ENCODE data around the gene SYNPO2.
"Not testable (repeated sequence)": the region's sequence is repeated elsewhere in the genome, so short reads cannot be mapped to it uniquely, and the experiment has no call there.

Gene SYNPO2

DNA sequence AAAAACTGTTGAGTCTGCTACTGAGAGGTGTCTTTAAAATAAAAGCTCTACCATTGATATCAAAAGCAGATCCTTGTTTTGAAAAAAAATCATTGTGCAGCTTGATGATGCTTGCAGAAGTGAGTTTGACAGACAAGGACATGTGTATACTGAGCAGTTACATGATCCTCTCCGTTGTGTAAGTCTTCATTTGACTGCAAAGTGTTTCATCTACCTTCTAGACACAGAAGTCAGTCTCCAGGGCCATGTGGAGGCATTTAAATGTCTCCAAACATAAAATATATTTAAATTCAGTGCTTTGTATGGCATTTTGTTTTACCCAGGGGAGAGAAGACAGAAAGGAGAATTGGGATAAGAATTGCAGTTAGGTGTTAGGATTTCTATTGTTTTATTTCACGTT, 139.2 kb downstream of the SYNPO2 start:
- in situ Hi-C loops (cut with HindIII; ENCODE audit: low sequenced_read_pairs): no loop called here

DNA sequence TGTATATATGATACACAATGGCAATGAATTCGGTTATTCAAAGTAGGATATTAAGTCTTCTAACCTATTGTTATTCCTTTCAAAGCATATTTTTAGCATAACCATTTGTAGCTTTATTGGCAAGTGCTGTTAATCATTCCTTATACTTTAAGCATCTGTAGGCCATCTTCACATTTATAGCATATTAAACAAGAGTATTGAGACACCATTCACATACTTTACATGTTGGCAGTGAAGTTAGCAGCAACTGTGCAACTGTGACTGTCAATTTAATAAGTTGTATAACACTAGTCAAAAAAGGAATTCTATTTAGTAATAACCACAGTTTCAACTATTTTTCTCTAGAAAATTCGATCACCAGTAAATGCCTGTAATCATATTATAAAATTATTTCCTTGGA, 139.6 kb downstream of the SYNPO2 start:
- in situ Hi-C loops (cut with HindIII; ENCODE audit: low sequenced_read_pairs): no loop called here

DNA sequence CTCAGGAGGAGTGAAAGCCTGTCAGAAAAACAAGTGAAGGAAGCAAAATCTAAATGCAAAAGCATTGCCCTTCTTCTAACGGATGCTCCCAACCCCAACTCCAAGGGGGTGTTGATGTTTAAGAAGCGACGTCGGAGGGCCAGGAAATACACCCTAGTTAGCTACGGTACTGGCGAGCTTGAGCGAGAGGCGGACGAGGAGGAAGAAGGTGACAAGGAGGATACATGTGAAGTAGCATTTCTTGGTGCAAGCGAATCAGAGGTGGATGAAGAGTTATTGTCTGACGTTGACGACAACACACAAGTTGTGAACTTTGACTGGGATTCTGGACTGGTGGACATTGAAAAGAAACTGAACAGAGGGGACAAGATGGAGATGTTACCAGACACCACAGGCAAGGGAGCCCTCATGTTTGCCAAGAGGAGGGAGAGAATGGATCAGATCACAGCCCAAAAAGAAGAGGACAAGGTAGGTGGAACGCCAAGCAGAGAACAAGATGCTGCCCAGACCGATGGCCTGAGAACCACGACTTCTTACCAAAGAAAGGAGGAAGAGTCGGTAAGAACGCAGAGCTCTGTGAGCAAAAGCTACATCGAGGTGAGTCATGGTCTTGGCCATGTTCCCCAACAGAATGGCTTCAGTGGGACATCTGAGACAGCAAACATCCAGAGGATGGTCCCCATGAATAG, 141.3 kb downstream of the SYNPO2 start:
- in situ Hi-C loops (cut with HindIII; ENCODE audit: low sequenced_read_pairs): no loop called here

DNA sequence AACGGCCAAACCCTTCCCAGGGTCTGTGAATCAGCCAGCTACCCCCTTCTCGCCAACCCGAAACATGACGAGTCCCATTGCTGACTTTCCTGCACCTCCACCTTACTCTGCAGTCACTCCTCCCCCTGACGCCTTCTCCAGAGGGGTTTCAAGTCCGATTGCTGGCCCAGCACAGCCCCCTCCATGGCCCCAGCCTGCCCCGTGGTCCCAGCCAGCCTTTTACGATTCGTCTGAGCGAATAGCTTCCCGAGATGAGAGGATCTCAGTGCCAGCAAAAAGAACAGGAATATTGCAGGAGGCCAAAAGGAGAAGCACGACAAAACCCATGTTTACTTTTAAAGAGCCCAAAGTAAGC, 141.9 kb downstream of the SYNPO2 start:
- in situ Hi-C loops (cut with HindIII; ENCODE audit: low sequenced_read_pairs): no loop called here

DNA sequence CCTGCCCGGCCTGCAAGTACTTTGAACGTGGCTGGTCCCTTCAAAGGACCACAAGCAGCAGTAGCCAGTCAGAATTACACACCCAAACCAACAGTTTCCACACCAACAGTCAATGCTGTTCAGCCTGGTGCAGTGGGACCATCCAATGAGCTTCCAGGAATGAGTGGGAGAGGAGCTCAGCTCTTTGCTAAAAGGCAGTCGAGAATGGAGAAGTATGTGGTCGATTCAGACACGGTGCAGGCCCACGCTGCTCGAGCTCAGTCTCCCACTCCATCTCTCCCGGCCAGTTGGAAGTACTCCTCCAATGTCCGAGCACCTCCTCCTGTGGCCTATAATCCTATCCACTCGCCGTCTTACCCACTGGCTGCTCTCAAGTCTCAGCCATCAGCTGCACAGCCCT, 142.6 kb downstream of the SYNPO2 start:
- in situ Hi-C loops (cut with HindIII; ENCODE audit: low sequenced_read_pairs): no loop called here

DNA sequence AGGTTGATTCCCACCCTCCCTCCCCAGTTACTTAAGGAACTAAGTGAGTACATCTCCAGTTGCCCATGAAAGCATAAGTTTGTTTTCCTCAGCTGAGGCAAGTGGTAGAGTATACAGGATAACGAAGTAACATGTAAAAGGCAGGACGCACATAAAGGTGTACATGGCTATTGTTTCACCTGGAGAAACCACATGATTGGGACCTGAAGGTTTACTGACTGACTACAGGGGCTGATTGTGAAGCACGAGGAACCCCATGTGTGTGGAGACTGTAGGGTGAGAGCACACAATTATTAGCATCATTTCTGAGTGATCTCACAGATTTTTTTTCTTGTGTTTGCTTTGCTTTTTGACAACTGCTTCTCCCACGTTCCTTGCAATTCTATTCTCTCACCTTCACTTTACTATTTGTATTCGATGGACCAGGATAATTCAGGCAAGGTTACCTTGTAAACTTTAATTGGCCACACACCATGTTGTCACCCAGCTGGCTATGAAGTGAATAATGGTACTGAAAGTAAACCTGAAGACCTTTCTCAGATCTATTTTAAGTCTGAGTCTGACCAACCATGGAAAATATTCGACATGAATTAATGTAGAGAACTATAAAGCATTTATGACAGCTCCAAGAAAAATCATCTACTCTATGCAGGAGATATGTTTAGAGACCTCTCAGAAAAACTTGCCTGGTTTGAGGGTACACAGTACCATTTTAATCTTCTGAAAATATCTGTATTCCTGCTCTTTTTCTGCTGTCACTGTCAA, 144.4 kb downstream of the SYNPO2 start:
- in situ Hi-C loops (cut with HindIII; ENCODE audit: low sequenced_read_pairs): no loop called here

DNA sequence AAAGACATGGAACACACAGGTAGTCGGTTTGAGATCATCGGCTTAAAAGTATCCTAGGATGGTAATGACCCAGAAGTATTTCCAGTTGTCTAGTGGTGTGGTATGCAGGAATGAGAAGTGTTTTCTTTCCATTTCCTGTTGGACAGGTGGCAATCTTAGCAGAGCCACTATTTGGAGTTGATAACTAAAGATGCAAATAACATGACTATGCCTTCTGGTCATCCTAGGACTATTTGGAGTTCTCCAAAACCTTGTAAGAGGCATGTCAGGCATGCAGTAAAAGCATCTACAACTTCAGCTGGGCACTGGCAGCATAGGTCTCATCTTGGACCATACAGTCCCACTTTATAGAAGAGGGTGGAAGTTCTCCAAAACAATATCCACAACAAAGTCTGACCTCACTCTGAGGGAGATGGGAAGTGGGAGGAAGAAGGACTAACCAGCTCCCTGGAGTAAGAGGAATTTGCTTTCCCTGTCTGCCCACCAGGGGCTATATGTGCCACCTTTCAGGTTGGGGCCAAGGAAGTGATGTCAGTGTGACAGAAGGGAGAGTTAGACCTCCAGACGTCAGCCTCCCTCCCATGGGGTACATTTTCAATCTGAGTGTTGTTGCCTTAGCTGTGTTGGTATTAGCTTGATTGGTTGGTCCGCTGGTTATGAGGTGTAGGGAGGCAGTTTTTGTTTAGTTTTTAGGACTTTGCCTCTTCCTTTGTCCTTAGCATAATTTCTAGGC, 145.8 kb downstream of the SYNPO2 start:
- in situ Hi-C loops (cut with HindIII; ENCODE audit: low sequenced_read_pairs): no loop called here

DNA sequence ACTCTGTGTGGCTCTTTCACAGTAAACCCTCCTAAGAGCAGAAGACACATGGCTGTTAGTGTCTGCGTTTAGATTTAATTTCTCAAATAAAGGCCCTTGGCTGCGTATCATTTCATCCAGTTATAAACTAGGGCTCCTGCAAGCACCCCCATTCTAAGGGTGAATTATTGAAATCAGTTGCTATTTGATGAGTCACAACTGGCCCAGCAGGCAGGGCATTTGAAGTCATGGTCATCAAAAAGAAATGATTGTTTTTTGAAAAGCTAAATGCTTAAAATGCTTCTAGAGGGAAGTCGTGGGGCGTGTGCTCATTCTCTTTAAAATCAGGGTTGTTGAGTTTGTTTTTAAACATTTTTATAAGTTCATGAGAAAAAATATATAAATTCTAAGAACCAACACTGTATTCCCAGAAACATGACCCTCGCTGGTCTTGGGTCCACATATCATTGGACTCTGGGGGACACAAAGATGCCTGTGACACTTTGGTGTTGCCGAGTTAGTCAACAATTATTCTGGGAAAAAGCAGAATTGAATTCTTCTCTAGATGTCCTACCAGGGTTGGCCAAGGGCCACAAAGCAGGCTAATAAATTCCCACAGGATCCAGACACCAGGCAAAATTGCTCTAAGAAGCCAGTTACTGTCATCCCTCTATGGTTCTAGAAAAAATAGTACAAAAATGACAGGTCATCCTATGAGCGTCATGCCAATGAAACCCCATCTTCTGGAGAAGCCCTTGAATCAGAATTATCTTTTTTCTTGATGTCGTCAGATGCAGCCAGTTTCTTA, 147.5 kb downstream of the SYNPO2 start:
- in situ Hi-C loops (cut with HindIII; ENCODE audit: low sequenced_read_pairs): no loop called here

DNA sequence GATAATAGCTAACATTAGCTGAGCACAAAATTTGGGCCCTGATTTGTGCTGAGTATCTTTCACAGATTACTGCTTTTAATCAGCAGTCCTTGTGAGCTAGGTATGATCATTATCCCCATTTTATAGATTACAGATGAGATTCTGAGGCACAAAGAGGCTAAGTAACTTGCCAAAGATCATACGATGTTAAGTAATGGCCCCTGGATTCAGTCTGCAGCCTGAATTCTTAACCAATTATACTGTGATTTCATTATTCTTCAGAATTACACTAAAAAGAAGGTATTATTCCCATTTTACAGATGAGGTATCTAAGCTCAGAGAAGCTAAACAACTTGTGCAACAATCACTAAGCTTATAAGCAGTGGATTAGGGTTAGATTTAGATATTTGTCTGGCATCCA, 149.1 kb downstream of the SYNPO2 start:
- in situ Hi-C loops (cut with HindIII; ENCODE audit: low sequenced_read_pairs): no loop called here

DNA sequence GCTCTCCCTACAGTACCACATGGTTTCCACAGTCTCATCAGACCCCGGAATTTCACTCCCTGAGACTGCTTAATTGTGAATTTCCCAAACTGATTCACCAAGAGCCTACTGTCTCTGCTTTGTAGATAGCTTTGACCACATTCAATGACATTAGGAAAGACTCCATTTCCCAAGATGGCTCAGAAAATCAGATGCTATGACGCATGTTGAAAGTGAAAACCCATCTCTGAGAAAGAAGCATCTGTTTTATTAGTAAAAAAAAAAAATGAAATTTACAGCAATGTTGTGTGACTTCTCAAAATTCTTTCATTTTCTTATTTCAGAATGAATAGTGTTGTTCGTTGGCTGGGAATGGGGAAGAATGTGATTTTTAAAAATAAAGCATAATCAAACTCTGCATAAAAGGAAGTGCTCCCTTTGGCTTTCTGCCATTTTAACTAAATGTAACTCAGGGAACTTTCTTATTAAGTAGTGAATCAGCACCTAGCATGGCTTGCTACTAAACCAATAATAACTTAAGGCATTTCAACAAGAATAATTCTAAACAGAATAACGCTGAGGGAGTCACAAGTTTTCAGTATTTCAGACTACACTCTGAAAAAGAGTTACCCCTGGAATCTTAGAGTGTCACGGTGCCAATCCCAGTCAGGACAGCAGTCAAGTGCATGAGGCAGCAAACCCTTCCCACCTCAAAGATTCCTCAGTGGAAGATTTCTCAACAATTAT, 149.6 kb downstream of the SYNPO2 start:
- in situ Hi-C loops (cut with HindIII; ENCODE audit: low sequenced_read_pairs): no loop called here

DNA sequence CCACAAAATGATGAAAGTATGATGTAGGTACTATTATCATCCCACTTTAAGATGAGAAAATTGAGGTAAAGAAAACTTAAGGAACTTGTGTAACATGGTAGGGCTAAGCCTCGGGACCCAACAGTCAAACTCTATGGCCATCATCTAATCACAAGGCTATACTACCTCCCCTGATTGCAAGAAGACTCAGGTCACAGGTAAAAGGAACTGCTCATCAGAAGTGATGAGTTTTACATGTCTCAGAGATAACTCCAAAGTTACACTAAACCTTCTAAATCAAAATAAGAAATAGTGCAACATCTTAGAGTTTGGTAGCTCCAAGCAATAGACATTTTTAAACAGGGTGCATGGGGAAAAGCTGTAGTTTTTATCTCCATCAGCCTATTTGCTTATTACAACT, 150.5 kb downstream of the SYNPO2 start:
- in situ Hi-C loops (cut with HindIII; ENCODE audit: low sequenced_read_pairs): no loop called here

DNA sequence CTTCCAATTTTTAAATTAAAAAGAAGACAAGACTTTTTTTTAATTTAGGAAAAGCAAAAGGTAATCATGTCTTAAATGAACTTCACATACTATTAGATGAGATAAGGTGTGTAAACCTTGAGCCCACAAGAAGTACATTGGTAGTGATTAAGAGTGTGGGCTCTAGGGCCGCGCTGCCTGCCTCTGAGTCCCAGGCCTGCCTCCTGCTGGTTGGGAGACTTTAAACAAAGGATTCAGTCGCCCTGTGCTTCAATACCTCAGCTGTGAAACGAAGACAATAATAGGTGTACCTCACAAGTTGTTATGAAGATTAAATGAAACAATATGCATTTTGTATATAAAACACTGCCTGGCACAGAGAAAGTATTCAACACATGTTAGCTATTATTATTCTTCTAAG, 151.1 kb downstream of the SYNPO2 start:
- in situ Hi-C loops (cut with HindIII; ENCODE audit: low sequenced_read_pairs): no loop called here

DNA sequence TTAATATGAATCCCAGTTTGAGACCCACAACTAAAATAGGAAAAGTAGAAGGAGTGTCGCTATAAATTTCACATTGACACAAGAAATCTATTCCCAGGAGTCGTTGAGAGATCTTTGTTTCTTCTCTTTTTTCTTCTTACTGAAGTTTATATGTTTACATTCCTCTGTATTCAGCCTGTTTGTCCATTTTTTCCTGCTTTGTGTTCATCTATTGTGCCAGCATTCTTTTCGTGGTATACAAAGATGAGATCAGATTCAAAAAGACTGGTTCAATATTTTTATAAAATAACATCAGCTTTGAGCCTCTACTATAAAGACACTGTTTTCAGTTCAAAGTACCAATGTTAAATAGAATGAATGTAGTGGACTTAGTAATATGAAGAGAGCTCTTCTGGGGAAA, 151.6 kb downstream of the SYNPO2 start:
- in situ Hi-C loops (cut with HindIII; ENCODE audit: low sequenced_read_pairs): no loop called here

DNA sequence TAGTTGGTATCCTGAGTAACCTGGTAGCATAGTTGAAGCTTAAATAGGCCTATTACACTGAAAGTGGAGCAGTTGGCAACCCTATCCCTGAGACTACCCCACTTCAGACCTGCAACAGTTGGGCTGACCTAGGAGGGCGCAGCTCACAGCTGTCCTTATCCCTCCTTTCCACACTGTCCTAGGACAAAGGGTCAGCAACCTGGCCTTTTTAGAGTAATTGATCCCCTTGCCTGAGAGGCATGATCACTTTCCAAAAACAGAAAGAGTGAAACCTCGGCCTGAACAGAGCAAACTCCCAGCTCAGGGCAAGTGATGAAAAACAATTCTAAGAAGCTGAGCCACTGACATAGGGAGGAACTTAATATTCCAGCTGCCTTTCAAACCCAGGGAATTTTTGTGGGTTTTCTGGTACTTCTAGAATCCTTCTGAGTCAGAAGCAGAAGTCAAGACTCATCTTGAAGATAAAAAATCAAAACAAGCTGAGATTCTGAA, 152.1 kb downstream of the SYNPO2 start:
- in situ Hi-C loops (cut with HindIII; ENCODE audit: low sequenced_read_pairs): no loop called here

DNA sequence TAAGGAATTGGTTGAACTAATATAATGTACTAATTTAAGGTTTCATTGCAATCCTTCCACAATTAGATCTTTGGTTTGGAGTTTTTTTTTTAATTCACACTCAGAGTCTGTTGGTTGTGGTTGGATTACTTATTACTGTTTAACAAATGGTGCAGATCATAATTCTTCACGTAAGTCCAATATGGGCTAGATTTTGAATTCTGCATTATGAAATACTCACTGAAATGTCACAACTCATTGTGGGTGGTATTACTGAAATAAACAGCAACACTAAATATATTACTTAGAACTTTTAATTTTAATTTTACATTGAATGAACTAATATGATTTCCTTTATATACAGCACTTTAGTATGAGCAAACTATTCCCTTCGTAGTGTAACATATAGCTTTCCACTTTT, 152.7 kb downstream of the SYNPO2 start:
- in situ Hi-C loops (cut with HindIII; ENCODE audit: low sequenced_read_pairs): no loop called here

DNA sequence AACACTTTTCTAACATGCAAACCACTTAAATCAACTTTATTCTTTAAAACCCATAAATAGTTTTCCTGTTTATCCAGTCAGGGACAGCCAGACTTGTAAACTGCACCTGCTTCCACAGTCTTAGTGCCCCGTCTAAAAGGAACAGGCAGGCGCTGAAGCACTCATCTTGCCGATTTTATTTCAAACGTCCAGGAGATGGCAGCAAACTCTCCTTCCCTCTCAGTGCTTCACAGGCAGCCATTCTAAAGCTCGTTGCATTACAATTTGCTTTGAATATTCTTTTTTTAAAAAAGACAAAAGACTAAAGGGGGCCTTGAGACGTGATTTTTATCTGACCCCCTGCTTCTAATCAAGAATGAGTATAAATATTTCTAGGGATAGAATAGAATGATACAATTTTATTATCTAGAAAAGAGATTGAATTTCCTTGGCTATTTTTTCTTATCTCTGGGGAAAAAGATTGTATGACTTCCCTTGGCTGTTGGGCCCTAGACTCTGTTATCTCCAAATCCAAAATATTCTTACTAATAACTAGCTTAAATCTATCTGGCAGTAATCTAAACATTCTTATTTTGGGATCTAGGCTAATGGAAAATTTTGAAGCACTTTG, 153.4 kb downstream of the SYNPO2 start:
- in situ Hi-C loops (cut with HindIII; ENCODE audit: low sequenced_read_pairs): no loop called here

DNA sequence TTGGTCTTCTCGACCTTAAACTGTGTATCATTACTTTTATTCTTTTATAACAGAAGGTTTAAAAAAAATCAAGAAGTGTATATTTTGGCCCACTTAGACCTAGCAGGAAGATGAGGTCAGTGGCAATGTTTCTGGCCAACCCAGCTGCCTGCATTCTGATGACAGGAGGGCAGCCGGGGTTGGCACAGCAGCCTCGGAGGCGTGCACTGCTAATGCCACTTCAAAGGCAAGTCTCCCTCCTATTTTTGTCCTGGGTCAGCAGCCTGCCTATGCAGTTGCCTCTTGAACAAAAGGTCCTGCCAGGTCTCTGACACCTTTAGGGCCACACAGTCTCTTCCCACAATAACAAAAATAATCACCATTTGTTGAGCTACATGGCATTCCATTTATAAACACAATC, 157.6 kb downstream of the SYNPO2 start:
- in situ Hi-C loops (cut with HindIII; ENCODE audit: low sequenced_read_pairs): no loop called here

DNA sequence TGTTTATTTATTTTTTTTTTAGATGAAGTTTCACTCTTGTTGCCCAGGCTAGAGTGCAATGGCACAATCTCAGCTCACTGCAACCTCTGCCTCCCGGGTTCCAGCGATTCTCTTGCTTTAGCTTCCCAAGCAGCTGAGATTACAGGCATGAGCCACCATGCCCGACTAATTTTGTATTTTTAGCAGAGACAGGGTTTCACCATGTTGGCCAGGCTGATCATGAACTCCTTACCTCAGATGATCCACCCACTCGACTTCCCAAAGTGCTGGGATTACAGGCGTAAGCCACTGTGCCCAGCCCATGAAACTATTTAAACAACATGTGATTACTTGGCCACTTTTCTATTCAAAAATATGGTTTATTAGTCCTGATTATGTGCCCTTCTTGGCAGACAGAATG, 158.4 kb downstream of the SYNPO2 start:
- in situ Hi-C loops (cut with HindIII; ENCODE audit: low sequenced_read_pairs): not testable (repeated sequence)

DNA sequence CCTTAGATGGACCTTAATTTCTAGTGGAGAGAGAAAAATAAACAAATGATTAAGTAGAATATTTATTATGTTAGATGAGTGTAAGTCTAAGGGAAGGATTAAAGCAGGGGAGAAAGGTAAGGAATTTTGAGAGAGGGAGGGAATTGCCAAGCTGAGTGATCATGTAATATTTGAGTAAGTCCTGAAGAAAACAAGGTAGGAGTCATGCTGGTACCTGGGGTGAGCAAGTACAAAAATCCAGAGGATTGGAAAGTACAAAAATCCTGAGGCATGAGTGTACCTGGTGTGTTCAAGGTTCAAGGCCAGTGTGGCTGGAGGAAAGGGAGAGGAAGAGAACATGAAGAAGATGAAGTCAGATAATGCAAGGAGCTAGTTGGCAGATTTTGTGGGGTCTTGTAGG, 159.8 kb downstream of the SYNPO2 start:
- in situ Hi-C loops (cut with HindIII; ENCODE audit: low sequenced_read_pairs): no loop called here

DNA sequence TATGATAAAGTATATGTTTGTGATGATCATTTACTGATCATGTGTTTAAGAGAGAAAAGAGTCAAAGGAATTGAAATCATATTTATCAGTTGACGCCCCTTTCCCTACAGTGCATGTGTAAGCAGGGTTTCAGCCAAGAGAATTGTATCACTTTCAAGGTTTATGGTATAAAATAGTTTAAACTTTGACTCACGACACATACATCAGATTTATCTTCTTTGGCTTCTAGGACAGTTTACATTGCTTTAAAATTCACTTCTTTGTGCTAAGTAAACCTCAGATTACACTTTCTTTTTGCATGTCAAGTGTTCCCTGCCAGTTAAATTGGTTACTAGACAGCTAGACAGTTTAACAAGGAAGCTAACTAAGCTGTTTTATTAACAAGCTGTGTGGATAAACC, 160.7 kb downstream of the SYNPO2 start:
- in situ Hi-C loops (cut with HindIII; ENCODE audit: low sequenced_read_pairs): no loop called here

Measured in DLD1 (cell line).